OCI-LY1 (cell line): ENCODE measurements around the gene ILDR1.

Experiments
- EZH2 ChIP-seq: fragments of 200-600 bp; sonication (generic), shearing (Covaris generic); IDR thresholded peaks from 2 replicates; pipeline ENCODE4 v1.8.0; 2017; ENCODE audit warnings: borderline replicate concordance, mixed run types, mild to moderate bottlenecking, antibody characterized with exemption, low read length, moderate library complexity, mixed read lengths
- TF ChIP-seq, protein P1 (sequence below): fragments of 200-600 bp; sonication (generic), shearing (Covaris generic); IDR thresholded peaks from 2 replicates; pipeline ENCODE4 v1.5.1; 2017; ENCODE audit warnings: mild to moderate bottlenecking, antibody characterized with exemption, low read length, moderate library complexity, mixed read lengths

GRCh38 chr3:121994551-121994950 lies 27.5 kb downstream of the ILDR1 start:
- TF ChIP-seq, protein P1, sequence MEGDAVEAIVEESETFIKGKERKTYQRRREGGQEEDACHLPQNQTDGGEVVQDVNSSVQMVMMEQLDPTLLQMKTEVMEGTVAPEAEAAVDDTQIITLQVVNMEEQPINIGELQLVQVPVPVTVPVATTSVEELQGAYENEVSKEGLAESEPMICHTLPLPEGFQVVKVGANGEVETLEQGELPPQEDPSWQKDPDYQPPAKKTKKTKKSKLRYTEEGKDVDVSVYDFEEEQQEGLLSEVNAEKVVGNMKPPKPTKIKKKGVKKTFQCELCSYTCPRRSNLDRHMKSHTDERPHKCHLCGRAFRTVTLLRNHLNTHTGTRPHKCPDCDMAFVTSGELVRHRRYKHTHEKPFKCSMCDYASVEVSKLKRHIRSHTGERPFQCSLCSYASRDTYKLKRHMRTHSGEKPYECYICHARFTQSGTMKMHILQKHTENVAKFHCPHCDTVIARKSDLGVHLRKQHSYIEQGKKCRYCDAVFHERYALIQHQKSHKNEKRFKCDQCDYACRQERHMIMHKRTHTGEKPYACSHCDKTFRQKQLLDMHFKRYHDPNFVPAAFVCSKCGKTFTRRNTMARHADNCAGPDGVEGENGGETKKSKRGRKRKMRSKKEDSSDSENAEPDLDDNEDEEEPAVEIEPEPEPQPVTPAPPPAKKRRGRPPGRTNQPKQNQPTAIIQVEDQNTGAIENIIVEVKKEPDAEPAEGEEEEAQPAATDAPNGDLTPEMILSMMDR: no peak
- no peak for TF ChIP-seq EZH2
